HCT116 (cell line): ENCODE data around the gene SDK2. TPM values are rescaled to one million over a fixed set of nuclear protein-coding genes. Genes with fewer than 3 reads are reported as not detected.

ENCODE experiments used
- ATAC-seq: fragments of 200-7000 bp; cut with Tn5 transposase; 2 replicates; pipeline ENCODE4 v1.9.1; 2020; ENCODE audit warnings: mild to moderate bottlenecking, moderate library complexity
- BruUV-seq: library from RNA; stranded (reverse); fragments of 400-500 nt; replicated peaks from 2 replicates; lab custom pipeline; 2021; lab: Mats Ljungman, UMichigan
- CTCF ChIA-PET: fragments of 300-600 bp; sonication (Branson Sonifier 250); formaldehyde crosslinking; loops from one replicate; lab custom pipeline; 2021; ENCODE audit warnings: antibody characterized with exemption; lab: Charles Lee
- POLR2A ChIA-PET: fragments of 300-600, 350-600 bp; sonication (Branson Sonifier 250); formaldehyde crosslinking; loops from one replicate; lab custom pipeline; 2021; ENCODE audit warnings: antibody characterized with exemption; lab: Charles Lee
- RAD21 ChIA-PET, 2 experiments: fragments of 300-600 bp; sonication (Branson Sonifier 250); formaldehyde crosslinking; loops; one replicate each; lab custom pipeline; 2023; ENCODE audit warnings: low total read pairs in 2 of 2; ENCODE audit not compliant: uncharacterized antibody in 2 of 2, unreplicated experiment in 2 of 2, low non-redundant PET in 1 of 2; lab: Charles Lee
- DNase-seq: peaks from one replicate; pipeline ENCODE4 v3.0.0-alpha.2; 2010; ENCODE audit warnings: low read depth, low spot score
- H2AFZ ChIP-seq: fragments of 200-600 bp; shearing (Covaris generic), sonication (generic); 2 replicates; pipeline ENCODE4 v1.6.1; 2017; ENCODE audit warnings: low read depth, mixed run types, mixed read lengths, antibody characterized with exemption, low read length; ENCODE audit not compliant: poor library complexity, severe bottlenecking
- H3K27ac ChIP-seq: 2 replicates; pipeline ENCODE4 v1.5.1; 2012; ENCODE audit warnings: low read depth, low read length
- H3K27me3 ChIP-seq: fragments of 200-600 bp; sonication (generic); 2 replicates; pipeline ENCODE4 v1.6.1; 2016; ENCODE audit warnings: mixed run types, low read length, mixed read lengths; ENCODE audit not compliant: insufficient read depth
- H3K36me3 ChIP-seq, 2 experiments: fragments of 200-500 bp in 1 of 2; fragments of 200-600 bp in 1 of 2; sonication (Bioruptor generic) in 1 of 2; sonication (generic) in 1 of 2; 2 replicates each; pipeline versions ENCODE4 v1.5.1 to v1.6.1; 2014 to 2016; ENCODE audit warnings: low read length in 2 of 2, inconsistent platforms in 1 of 2, mixed read lengths in 1 of 2, mixed run types in 1 of 2; ENCODE audit not compliant: insufficient read depth in 2 of 2, control insufficient read depth in 1 of 2
- H3K4me1 ChIP-seq, 2 experiments: fragments of 200-600 bp in 1 of 2; sonication (generic) in 1 of 2; 2 replicates each; pipeline versions ENCODE4 v1.5.1 to v1.6.1; 2012 to 2017; ENCODE audit warnings: low read length in 2 of 2, inconsistent platforms in 1 of 2, mild to moderate bottlenecking in 1 of 2, mixed read lengths in 1 of 2, mixed run types in 1 of 2, moderate library complexity in 1 of 2; ENCODE audit not compliant: insufficient read depth in 2 of 2, control insufficient read depth in 1 of 2
- H3K4me2 ChIP-seq: fragments of 200-600 bp; sonication (generic); 2 replicates; pipeline ENCODE4 v1.6.1; 2017; ENCODE audit warnings: mixed run types, low read length, mixed read lengths
- H3K4me3 ChIP-seq, 2 experiments: fragments of 200-600 bp in 1 of 2; sonication (generic) in 1 of 2; replicated peaks in 1 of 2; 2 replicates each; pipeline ENCODE4 v1.5.1; 2011 to 2016; ENCODE audit warnings: low read length in 2 of 2, control low read depth in 1 of 2, low read depth in 1 of 2, mild to moderate bottlenecking in 1 of 2, mixed read lengths in 1 of 2, mixed run types in 1 of 2
- H3K79me2 ChIP-seq: fragments of 200-600 bp; sonication (generic); 2 replicates; pipeline ENCODE4 v1.6.1; 2017; ENCODE audit warnings: mild to moderate bottlenecking, mixed run types, low read length, moderate library complexity, mixed read lengths; ENCODE audit not compliant: insufficient read depth
- H3K9ac ChIP-seq: fragments of 200-600 bp; sonication (generic); 2 replicates; pipeline ENCODE4 v1.6.1; 2016; ENCODE audit warnings: low read length, mixed read lengths
- H3K9me2 ChIP-seq: fragments of 200-600 bp; sonication (generic), shearing (Covaris generic); 2 replicates; pipeline ENCODE4 v1.6.1; 2017; ENCODE audit warnings: mixed run types, mild to moderate bottlenecking, moderate library complexity; ENCODE audit not compliant: insufficient read depth
- H3K9me3 ChIP-seq, 2 experiments: fragments of 200-500 bp in 1 of 2; fragments of 200-600 bp in 1 of 2; sonication (Bioruptor generic) in 1 of 2; sonication (generic) in 1 of 2; 2 replicates each; pipeline ENCODE4 v1.6.1; 2014 to 2017; ENCODE audit warnings: low read length in 2 of 2, mixed read lengths in 2 of 2, inconsistent platforms in 1 of 2, low read depth in 1 of 2, mild to moderate bottlenecking in 1 of 2, mixed run types in 1 of 2, moderate library complexity in 1 of 2; ENCODE audit not compliant: control insufficient read depth in 1 of 2, insufficient read depth in 1 of 2
- H4K20me1 ChIP-seq: fragments of 200-600 bp; sonication (generic), shearing (Covaris generic); 2 replicates; pipeline ENCODE4 v1.6.1; 2017; ENCODE audit warnings: mixed run types, mild to moderate bottlenecking, moderate library complexity; ENCODE audit not compliant: insufficient read depth
- CBX3 ChIP-seq: IDR thresholded peaks from 2 replicates; pipeline ENCODE4 v1.6.1; 2012; ENCODE audit warnings: low read depth
- CTCF ChIP-seq, 3 experiments: fragments of 200-600 bp in 1 of 3; sonication (generic) in 1 of 3; IDR thresholded peaks in 2 of 3; conservative IDR thresholded peaks in 1 of 3; 2 replicates each; pipeline ENCODE4 v1.5.1; 2012 to 2017; ENCODE audit warnings: low read depth in 2 of 3, low read length in 2 of 3, antibody characterized with exemption in 1 of 3, borderline replicate concordance in 1 of 3, control low read depth in 1 of 3, mild to moderate bottlenecking in 1 of 3, mixed read lengths in 1 of 3, mixed run types in 1 of 3, moderate library complexity in 1 of 3; ENCODE audit not compliant: insufficient read depth in 1 of 3
- EGR1 ChIP-seq: IDR thresholded peaks from 2 replicates; pipeline ENCODE4 v1.6.1; 2012; ENCODE audit warnings: low read depth
- MAX ChIP-seq: IDR thresholded peaks from 2 replicates; pipeline ENCODE4 v1.6.1; 2012
- POLR2AphosphoS5 ChIP-seq: IDR thresholded peaks from 2 replicates; pipeline ENCODE4 v1.6.1; 2011; ENCODE audit warnings: mild to moderate bottlenecking, low read depth, low read length, moderate library complexity
- RAD21 ChIP-seq: IDR thresholded peaks from 2 replicates; pipeline ENCODE4 v1.6.1; 2012; ENCODE audit warnings: low read depth, mild to moderate bottlenecking
- SIN3A ChIP-seq: IDR thresholded peaks from 2 replicates; pipeline ENCODE4 v1.6.1; 2012; ENCODE audit warnings: low read depth
- YY1 ChIP-seq: IDR thresholded peaks from 2 replicates; pipeline ENCODE4 v1.6.1; 2011; ENCODE audit warnings: low read length, low read depth, moderate library complexity, mild to moderate bottlenecking; ENCODE audit not compliant: insufficient replicate concordance; ENCODE audit errors: extremely low read depth
- ZBTB33 ChIP-seq: IDR thresholded peaks from 2 replicates; pipeline ENCODE4 v1.6.1; 2011; ENCODE audit warnings: mild to moderate bottlenecking, low read length, moderate library complexity; ENCODE audit not compliant: insufficient replicate concordance; ENCODE audit errors: extremely low read depth
- ZFX ChIP-seq: fragments of 450-650 bp; IDR thresholded peaks from 2 replicates; pipeline ENCODE4 v1.6.1; 2017
- intact Hi-C: fragments of 100-400 bp; cut with micrococcal nuclease; formaldehyde crosslinking; loops from 2 replicates; pipeline ENCODE4 v1.10.0; 2022
- total RNA-seq: library from RNA; stranded (reverse); gene quantifications from one replicate; pipeline ENCODE4 v1.2.1, GENCODE V29; 2021; ENCODE audit not compliant: unreplicated experiment

Gene SDK2
- total RNA-seq, 1 experiment from 2014 or later, result 0.10 TPM

GRCh38 chr17:73316919-73317505, 327.2 kb downstream of the SDK2 start:
- intact Hi-C loops, result no loop called here
- no peaks in the 10 kb centered on the region for H3K9me2 ChIP-seq
- H3K27me3 ChIP-seq, result no peaks in the 10 kb centered on the region
- H2AFZ ChIP-seq, result no peak overlapping the region
- H3K79me2 ChIP-seq, result no peaks in the 10 kb centered on the region
- H3K4me3 ChIP-seq, result no peak overlapping the region
- TF ChIP-seq POLR2AphosphoS5 (no peak), YY1 (no peak), RAD21 (no peak), ZBTB33 (no peak), ZFX (no peak), MAX (no peak), CTCF (IDR thresholded peaks at IDR 0.05 in 2 of 3, conservative IDR thresholded peaks at IDR 0.05 in 1 of 3; ENCODE audit: borderline replicate concordance in 1 of 3, insufficient read depth in 1 of 3, low read depth in 2 of 3, low read length in 2 of 3) (no peak), CBX3 (no peak), SIN3A (no peak), EGR1 (no peak)
- H3K4me2 ChIP-seq, result no peak overlapping the region
- ChIA-PET POLR2A (no interaction called here), RAD21 (interaction anchor here in 1 of 2 experiments (0.6 kb wide), 1 partner anchor 13 kb away, joined by 3 read pairs; no protein-coding TSS in a partner anchor), CTCF (no interaction called here)
- H3K9ac ChIP-seq, result no peak overlapping the region
- no peak overlapping the region for H3K27ac ChIP-seq
- peaks cover 5 to 18% of the 10 kb centered on the region in 2 experiments for H3K4me1 ChIP-seq
- H4K20me1 ChIP-seq, result no peaks in the 10 kb centered on the region
- BruUV-seq, result no TSS peak
- DNase-seq (no peak), ATAC-seq (no peak)
- no peaks in the 10 kb centered on the region for H3K36me3 ChIP-seq
- H3K9me3 ChIP-seq, result no peaks in the 10 kb centered on the region
